ENCODE results near the gene PSORS1C1.

DNA sequence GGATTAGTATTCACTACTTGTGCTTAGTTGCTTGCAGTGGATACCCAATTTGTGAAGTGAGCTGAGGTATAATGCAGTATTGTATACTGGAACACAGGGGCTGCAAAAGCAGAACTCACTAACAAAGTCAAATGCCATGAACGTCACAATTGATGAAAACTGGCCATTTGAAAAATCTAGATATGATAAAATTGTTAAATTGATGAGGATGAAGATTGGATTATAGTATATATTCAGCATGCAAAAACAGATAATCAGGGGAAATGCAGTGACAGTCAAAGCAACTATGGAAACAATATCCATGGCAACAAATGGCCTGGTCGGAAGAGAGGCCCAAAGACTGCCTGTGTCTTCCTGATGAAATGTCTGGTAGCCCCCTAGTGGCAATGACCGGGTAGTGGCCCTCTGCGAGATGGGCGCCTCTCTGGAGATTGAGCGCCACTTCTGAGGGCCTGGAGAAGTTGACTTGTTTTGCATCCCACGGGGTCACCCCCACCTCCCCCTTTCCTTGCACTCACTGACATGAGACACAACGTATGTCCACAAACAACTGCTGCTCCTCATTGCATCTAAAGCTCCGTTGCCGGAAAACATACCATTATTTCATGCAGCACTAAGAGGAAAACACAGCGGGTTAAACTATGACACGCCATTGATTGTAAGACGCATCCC is 45.8 kb upstream of the PSORS1C1 start:
- TF ChIP-seq, protein P1, sequence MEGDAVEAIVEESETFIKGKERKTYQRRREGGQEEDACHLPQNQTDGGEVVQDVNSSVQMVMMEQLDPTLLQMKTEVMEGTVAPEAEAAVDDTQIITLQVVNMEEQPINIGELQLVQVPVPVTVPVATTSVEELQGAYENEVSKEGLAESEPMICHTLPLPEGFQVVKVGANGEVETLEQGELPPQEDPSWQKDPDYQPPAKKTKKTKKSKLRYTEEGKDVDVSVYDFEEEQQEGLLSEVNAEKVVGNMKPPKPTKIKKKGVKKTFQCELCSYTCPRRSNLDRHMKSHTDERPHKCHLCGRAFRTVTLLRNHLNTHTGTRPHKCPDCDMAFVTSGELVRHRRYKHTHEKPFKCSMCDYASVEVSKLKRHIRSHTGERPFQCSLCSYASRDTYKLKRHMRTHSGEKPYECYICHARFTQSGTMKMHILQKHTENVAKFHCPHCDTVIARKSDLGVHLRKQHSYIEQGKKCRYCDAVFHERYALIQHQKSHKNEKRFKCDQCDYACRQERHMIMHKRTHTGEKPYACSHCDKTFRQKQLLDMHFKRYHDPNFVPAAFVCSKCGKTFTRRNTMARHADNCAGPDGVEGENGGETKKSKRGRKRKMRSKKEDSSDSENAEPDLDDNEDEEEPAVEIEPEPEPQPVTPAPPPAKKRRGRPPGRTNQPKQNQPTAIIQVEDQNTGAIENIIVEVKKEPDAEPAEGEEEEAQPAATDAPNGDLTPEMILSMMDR (IDR thresholded peaks at IDR 0.05; ENCODE audit: low read depth, low read length, poor library complexity, severe bottlenecking) = peak; percentile 87
- TF ChIP-seq EZH2phosphoT487 (IDR thresholded peaks at IDR 0.05; ENCODE audit: borderline replicate concordance, low read length) = no peak
